Measurements from ENCODE around the gene NUP214. TPM values are rescaled to one million over a fixed set of nuclear protein-coding genes. Genes with fewer than 3 reads are reported as not detected.
A peak's percentile ranks its signal among the peaks of the same experiment; 100 is the strongest.

NUP214 gene
- total and polyA plus RNA-seq, 7 donors, result 11.8 to 28.1 (median 20.1) TPM

DNA sequence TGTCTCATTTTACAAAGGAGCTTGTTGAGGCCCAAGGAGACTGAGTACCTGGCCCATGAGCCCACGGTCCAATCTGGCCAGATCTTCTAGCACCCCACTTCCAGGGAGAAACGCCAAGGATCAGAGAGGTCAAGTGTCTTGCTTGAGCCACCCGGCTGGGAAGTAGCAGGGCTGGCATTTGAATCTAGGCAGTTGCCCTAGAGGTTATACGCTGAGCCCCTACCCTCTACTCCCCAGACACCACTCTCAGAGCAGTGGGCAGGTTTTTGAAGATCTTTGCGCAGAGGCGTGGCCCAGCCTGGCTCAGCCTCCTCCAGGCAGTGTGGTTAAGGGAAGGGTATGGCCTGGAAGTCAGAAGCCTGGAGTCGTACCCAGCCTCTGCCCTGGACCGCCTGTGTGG, 5.8 kb upstream of the NUP214 start:
- Histone ChIP-seq H3K4me1 (peaks cover 1% of the 10 kb centered on the region), H3K4me3 (no peak overlapping the region), H3K9me3 (no peaks in the 10 kb centered on the region), H3K36me3 (ENCODE audit: insufficient read depth in 1 of 2, low read depth in 1 of 2) (no peaks in the 10 kb centered on the region), H3K27ac (no peak overlapping the region), H3K27me3 (ENCODE audit: insufficient read depth in 3 of 3, low read length in 2 of 3) (peaks cover 0 to 6% (median 0%) of the 10 kb centered on the region in 3 donors)
- DNase-seq (no peak), ATAC-seq (no peak)
- 76 to 86% (median 82%) methylated on average over 8 of the region's 8 CpGs for WGBS, 3 donors
- TF ChIP-seq CTCF (IDR thresholded peaks at IDR 0.05), result no peak
- intact Hi-C loops (cut with DNase I), result no loop called here

DNA sequence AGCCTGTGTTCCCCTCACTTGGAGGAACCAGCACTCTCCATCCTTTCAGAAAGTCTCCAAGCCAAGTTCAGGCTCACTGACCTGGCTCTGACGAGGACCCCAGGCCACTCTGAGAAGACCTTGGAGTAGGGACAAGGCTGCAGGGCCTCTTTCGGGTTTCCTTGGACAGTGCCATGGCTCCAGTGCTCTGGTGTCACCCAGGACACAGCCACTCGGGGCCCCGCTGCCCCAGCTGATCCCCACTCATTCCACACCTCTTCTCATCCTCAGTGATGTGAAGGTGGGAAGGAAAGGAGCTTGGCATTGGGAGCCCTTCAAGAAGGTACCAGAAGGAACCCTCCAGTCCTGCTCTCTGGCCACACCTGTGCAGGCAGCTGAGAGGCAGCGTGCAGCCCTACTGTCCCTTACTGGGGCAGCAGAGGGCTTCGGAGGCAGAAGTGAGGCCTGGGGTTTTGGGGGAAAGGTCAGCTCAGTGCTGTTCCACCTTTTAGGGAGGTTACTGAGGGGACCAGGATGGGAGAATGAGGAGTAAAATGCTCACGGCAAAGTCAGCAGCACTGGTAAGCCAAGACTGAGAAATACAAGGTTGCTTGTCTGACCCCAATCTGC, 4.7 kb upstream of the NUP214 start:
- intact Hi-C loops (cut with DNase I), result no loop called here

DNA sequence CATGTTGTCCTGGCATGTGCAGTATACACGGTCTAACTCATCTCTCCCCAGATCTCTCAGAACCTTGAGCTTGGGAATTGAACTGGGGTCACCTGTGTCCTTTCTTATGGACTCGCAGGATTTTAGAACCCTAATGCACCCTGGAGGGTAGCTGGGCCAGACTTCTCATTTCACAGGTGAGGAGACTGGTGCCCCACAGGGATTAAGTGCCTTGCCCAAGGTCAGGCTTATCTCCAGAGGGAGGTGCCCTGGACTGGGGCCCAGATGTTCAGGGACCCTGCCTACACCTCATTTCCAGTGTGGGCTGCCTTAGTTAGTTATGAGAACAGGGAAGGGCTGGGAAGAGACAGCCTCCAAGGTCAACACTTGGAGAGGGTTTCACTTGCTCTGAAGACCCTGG, 4.0 kb upstream of the NUP214 start:
- WGBS, 3 donors, result 84 to 90% (median 90%) methylated on average over 2 of the region's 2 CpGs
- no peak for TF ChIP-seq CTCF (IDR thresholded peaks at IDR 0.05)
- no peaks in the 10 kb centered on the region for H3K36me3 ChIP-seq (ENCODE audit: insufficient read depth in 1 of 2, low read depth in 1 of 2)
- DNase-seq (no peak), ATAC-seq (no peak)
- H3K27ac ChIP-seq, result no peak overlapping the region
- intact Hi-C loops (cut with DNase I), result no loop called here
- H3K9me3 ChIP-seq, result no peaks in the 10 kb centered on the region
- H3K4me1 ChIP-seq, result peaks cover 9% of the 10 kb centered on the region
- H3K27me3 ChIP-seq (ENCODE audit: insufficient read depth in 3 of 3, low read length in 2 of 3), result peaks cover 0 to 6% (median 0%) of the 10 kb centered on the region in 3 donors
- H3K4me3 ChIP-seq, result no peak overlapping the region

More for the DNA sequence above, 4.7 kb upstream of the NUP214 start:
- H3K36me3 ChIP-seq (ENCODE audit: insufficient read depth in 1 of 2, low read depth in 1 of 2), result no peaks in the 10 kb centered on the region
- ATAC-seq (no peak), DNase-seq (no peak)
- WGBS, 3 donors, result 86 to 89% (median 88%) methylated on average over 7 of the region's 7 CpGs
- H3K4me1 ChIP-seq, result peaks cover 5% of the 10 kb centered on the region
- H3K9me3 ChIP-seq, result no peaks in the 10 kb centered on the region
- no peak overlapping the region for H3K4me3 ChIP-seq
- peaks cover 0 to 6% (median 0%) of the 10 kb centered on the region in 3 donors for H3K27me3 ChIP-seq (ENCODE audit: insufficient read depth in 3 of 3, low read length in 2 of 3)
- TF ChIP-seq CTCF (IDR thresholded peaks at IDR 0.05), result no peak
- H3K27ac ChIP-seq, result no peak overlapping the region

DNA sequence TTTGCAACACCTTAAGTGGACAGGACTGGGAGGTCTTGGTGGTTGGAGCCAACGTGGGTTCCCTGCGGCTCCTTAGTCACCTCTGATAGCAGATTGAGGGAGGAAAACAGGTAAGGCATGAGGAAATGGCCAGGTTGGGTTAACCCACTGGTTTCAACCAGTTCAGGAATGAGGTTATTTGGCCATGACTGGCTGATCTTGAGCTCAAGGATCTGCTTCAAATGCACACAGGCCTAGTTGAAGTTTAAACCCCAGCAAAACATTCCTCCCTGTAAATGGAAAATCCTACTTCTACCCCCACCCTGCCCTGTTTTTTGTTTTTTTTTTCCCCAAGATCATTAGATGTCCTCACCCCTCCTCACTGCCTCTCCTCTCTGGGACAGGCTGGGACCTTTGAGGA, 3.2 kb upstream of the NUP214 start:
- Histone ChIP-seq H3K27ac (no peak overlapping the region), H3K9me3 (no peaks in the 10 kb centered on the region), H3K4me3 (no peak overlapping the region), H3K36me3 (ENCODE audit: insufficient read depth in 1 of 2, low read depth in 1 of 2) (peaks cover 0 to 4% of the 10 kb centered on the region in 2 donors), H3K4me1 (peaks cover 13% of the 10 kb centered on the region), H3K27me3 (ENCODE audit: insufficient read depth in 3 of 3, low read length in 2 of 3) (peaks cover 0 to 4% (median 0%) of the 10 kb centered on the region in 3 donors)
- no peak for TF ChIP-seq CTCF (IDR thresholded peaks at IDR 0.05)
- no peak for DNase-seq
- intact Hi-C loops (cut with DNase I), result no loop called here
- no peak for ATAC-seq
- 83 to 88% (median 86%) methylated on average over 2 of the region's 2 CpGs for WGBS, 3 donors

DNA sequence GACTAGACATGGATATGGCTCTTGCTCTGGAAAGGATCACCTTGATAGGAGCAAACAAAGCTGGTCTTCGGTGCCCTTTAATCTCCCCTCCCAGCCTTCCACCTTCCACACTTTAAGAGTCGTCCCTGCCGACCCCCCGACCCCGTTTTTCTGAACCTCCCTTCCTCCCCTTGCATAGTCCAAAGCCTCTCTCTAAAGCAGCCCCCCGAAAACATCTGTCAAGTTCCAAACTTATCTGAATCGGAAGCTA, 423 bp upstream of the NUP214 start:
- H3K4me3 ChIP-seq, result peak overlapping the region; percentile 100
- WGBS, 3 donors, result 0 to 2% (median 1%) methylated on average over 7 of the region's 7 CpGs

More for the DNA sequence above, 423 bp upstream of the NUP214 start:
- Histone ChIP-seq H3K27me3 (ENCODE audit: insufficient read depth in 3 of 3, low read length in 2 of 3) (no peaks in the 10 kb centered on the region), H3K4me1 (peaks cover 17% of the 10 kb centered on the region), H3K27ac (peak overlapping the region; percentile 90), H3K9me3 (no peaks in the 10 kb centered on the region), H3K36me3 (ENCODE audit: insufficient read depth in 1 of 2, low read depth in 1 of 2) (peaks cover 5 to 32% of the 10 kb centered on the region in 2 donors)
- ATAC-seq (peak in 2 of 4 donors; percentile 6 to 8), DNase-seq (no peak)
- intact Hi-C loops (cut with DNase I), result loop anchor here in 1 of 2 donors (2.0 kb wide), 1 partner anchor 68 kb away; no protein-coding TSS in a partner anchor
- no peak for TF ChIP-seq CTCF (IDR thresholded peaks at IDR 0.05)
